GM23248 (cell line): Measurements from ENCODE around the gene CNTNAP1. TPM values are rescaled to one million over a fixed set of nuclear protein-coding genes. Genes with fewer than 3 reads are reported as not detected.
"Not testable (repeated sequence)": the region's sequence is repeated elsewhere in the genome, so short reads cannot be mapped to it uniquely, and the experiment has no call there.

Experiments
- DNase-seq: peaks from one replicate; pipeline ENCODE4 v3.0.0-alpha.2; 2015
- H2AFZ ChIP-seq: fragments of 200-600 bp; sonication (generic); 2 replicates; pipeline ENCODE4 v1.6.1; 2016; ENCODE audit warnings: antibody characterized with exemption
- H3F3A ChIP-seq: fragments of 200-600 bp; sonication (generic); 2 replicates; pipeline ENCODE4 v1.6.1; 2016; ENCODE audit warnings: mild to moderate bottlenecking, antibody characterized with exemption, mixed run types; ENCODE audit not compliant: insufficient read depth
- H3K27ac ChIP-seq: fragments of 200-600 bp; sonication (generic); 2 replicates; pipeline ENCODE4 v1.5.1; 2016; ENCODE audit warnings: mild to moderate bottlenecking
- H3K27me3 ChIP-seq: fragments of 200-600 bp; sonication (generic); replicated peaks from 2 replicates; pipeline ENCODE4 v1.6.1; 2016; ENCODE audit warnings: mild to moderate bottlenecking; ENCODE audit not compliant: insufficient read depth
- H3K36me3 ChIP-seq: fragments of 200-600 bp; sonication (generic); 2 replicates; pipeline ENCODE4 v1.6.1; 2016; ENCODE audit warnings: low read depth, mild to moderate bottlenecking
- H3K4me1 ChIP-seq: fragments of 200-600 bp; sonication (generic); 2 replicates; pipeline ENCODE4 v1.6.1; 2016; ENCODE audit warnings: mild to moderate bottlenecking; ENCODE audit not compliant: insufficient read depth
- H3K4me2 ChIP-seq: fragments of 200-600 bp; sonication (generic); one replicate; pipeline ENCODE4 v1.6.1; 2016; ENCODE audit warnings: mild to moderate bottlenecking; ENCODE audit not compliant: unreplicated experiment
- H3K4me3 ChIP-seq: fragments of 200-600 bp; sonication (generic); 2 replicates; pipeline ENCODE4 v1.5.1; 2016; ENCODE audit warnings: mild to moderate bottlenecking
- H3K79me2 ChIP-seq: fragments of 200-600 bp; sonication (generic); 2 replicates; pipeline ENCODE4 v1.6.1; 2016; ENCODE audit warnings: mild to moderate bottlenecking; ENCODE audit not compliant: insufficient read depth
- H3K9ac ChIP-seq: fragments of 200-600 bp; sonication (generic); 2 replicates; pipeline ENCODE4 v1.6.1; 2016; ENCODE audit warnings: mild to moderate bottlenecking
- H3K9me2 ChIP-seq: fragments of 200-600 bp; sonication (generic); 2 replicates; pipeline ENCODE4 v1.6.1; 2016; ENCODE audit warnings: mixed run types, mild to moderate bottlenecking, moderate library complexity; ENCODE audit not compliant: insufficient read depth
- H3K9me3 ChIP-seq: fragments of 200-600 bp; sonication (generic); one replicate; pipeline ENCODE4 v1.6.1; 2017; ENCODE audit warnings: low read depth
- H4K20me1 ChIP-seq: fragments of 200-600 bp; sonication (generic); 2 replicates; pipeline ENCODE4 v1.6.0; 2016; ENCODE audit not compliant: insufficient read depth
- EZH2 ChIP-seq: fragments of 200-600 bp; sonication (generic); IDR thresholded peaks from 2 replicates; pipeline ENCODE4 v1.6.1; 2018; ENCODE audit warnings: antibody characterized with exemption, mild to moderate bottlenecking; ENCODE audit not compliant: insufficient read depth, poor library complexity, severe bottlenecking
- EZH2phosphoT487 ChIP-seq: fragments of 200-600 bp; sonication (generic); IDR thresholded peaks from 2 replicates; pipeline ENCODE4 v1.6.1; 2018; ENCODE audit warnings: antibody characterized with exemption, moderate library complexity, mild to moderate bottlenecking, low read depth; ENCODE audit not compliant: insufficient read depth
- WGBS, 2 experiments: methylation state at CpG; one replicate each; pipeline ENCODE4 v1.1.6; 2015 to 2017; ENCODE audit warnings: low lambda C conversion rate in 2 of 2, low coverage in 1 of 2; ENCODE audit errors: missing lambda C conversion rate in 2 of 2; 5-methylcytosine and 5-hydroxymethylcytosine counted together
- in situ Hi-C: fragments of 300-500 bp; cut with MboI; formaldehyde crosslinking; loops from 2 replicates; pipeline ENCODE4 v1.15.0; 2020
- polyA plus RNA-seq: library from polyadenylated mRNA; unstranded; fragments of >200 nt; fragmentation: Nextera tagmentation; extraction: Ambion mirVana; gene quantifications from 2 replicates; pipeline ENCODE4 v1.2.1, GENCODE V29; 2016
- total RNA-seq: library from RNA; depleted of rRNA; stranded (reverse); fragments of >200 nt; shearing (Covaris generic); gene quantifications from 2 replicates; pipeline ENCODE4 v1.2.3, GENCODE V29; 2014

CNTNAP1 gene
- total and polyA plus RNA-seq, 2 experiments from 2014 or later: 3.6 to 24.5 TPM

DNA sequence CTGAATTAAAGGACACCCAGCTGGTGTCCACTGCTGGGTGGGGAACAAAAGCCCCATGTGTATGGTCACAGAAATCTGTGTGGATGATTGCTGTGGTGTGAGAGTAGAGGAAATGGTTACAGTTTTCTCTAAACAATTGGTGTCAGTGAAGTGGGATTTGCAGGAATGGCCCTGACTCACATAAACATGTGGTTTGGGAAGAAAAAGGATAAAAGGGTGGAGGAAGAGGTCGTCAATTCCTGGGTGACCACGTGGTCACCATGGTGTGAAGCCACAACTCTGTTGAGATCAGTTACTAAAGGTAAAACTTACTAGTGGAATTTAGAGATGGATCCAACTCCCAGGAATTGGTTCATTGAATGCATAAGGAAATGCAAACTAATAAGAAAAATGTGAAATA is 26.8 kb upstream of the CNTNAP1 start:
- peak overlapping the region; percentile 2 for H3K4me2 ChIP-seq
- H3K27ac ChIP-seq: peak overlapping the region; percentile 45
- H3K4me1 ChIP-seq: peaks cover 14% of the 10 kb centered on the region
- in situ Hi-C loops: no loop called here
- peak; percentile 55 for DNase-seq
- no peak overlapping the region for H3K9ac ChIP-seq
- no peak for TF ChIP-seq EZH2
- TF ChIP-seq EZH2phosphoT487: no peak
- H3K27me3 ChIP-seq: no peaks in the 10 kb centered on the region
- H4K20me1 ChIP-seq: no peaks in the 10 kb centered on the region
- H3K36me3 ChIP-seq: no peaks in the 10 kb centered on the region
- 18 to 19% methylated on average over 2 of the region's 2 CpGs for WGBS, 2 experiments
- H3K9me2 ChIP-seq: no peaks in the 10 kb centered on the region
- H3K9me3 ChIP-seq: no peaks in the 10 kb centered on the region
- 0 out of 2 replicates have a peak overlapping the region, but pooled peaks have one; percentile 3 for H2AFZ ChIP-seq
- H3F3A ChIP-seq: peaks cover 33% of the 10 kb centered on the region
- peaks cover 5% of the 10 kb centered on the region; the same call in 1 of the 2 replicates for H3K79me2 ChIP-seq
- H3K4me3 ChIP-seq: no peak overlapping the region

DNA sequence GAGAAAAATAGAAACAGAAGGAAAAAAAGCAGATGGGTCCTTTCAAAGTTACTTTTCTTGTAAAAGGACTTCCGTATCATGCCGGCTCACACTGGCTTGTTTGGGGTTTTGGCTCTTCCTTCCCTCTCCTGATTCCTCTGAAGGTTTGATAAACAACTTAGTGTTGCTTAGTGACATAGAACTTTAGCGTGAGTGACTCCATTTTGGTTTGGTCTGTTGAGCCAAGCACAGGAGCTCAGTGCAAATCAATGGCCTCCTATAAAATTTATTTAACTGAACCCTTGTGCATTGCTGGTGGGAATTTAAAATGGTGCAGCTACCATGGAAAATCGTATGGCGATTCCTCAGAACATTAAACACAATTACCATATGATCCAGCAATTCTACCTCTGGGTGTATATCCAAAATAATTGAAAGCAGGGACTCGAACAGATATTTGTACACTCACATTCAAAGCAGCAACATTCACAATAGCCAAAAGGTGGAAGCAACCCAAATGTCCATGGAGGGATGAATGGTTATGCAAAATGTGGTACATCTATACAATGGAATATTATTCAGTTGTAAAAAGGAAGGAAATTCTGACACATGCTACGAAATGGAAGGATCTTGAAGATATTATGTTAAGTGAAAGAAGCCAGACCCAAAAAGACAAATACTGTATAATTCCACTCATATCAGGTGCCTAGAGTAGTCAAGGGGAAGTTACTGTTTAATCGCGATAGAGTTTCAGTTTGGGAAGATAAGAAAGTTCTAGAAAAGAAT is 24.3 kb upstream of the CNTNAP1 start:
- Histone ChIP-seq H3K4me1 (peaks cover 23% of the 10 kb centered on the region), H3K79me2 (peaks cover 24% of the 10 kb centered on the region), H3K4me2 (no peak overlapping the region), H3K27me3 (no peaks in the 10 kb centered on the region), H2AFZ (peak overlapping the region; percentile 93), H3K9ac (no peak overlapping the region), H3F3A (peaks cover 39% of the 10 kb centered on the region), H4K20me1 (no peaks in the 10 kb centered on the region), H3K9me2 (no peaks in the 10 kb centered on the region), H3K4me3 (no peak overlapping the region), H3K9me3 (no peaks in the 10 kb centered on the region), H3K27ac (no peak overlapping the region), H3K36me3 (peaks cover 9% of the 10 kb centered on the region)
- DNase-seq: no peak
- no peak for TF ChIP-seq EZH2
- no peak for TF ChIP-seq EZH2phosphoT487
- 87 to 89% methylated on average over 9 of the region's 9 CpGs for WGBS, 2 experiments
- in situ Hi-C loops: no loop called here

DNA sequence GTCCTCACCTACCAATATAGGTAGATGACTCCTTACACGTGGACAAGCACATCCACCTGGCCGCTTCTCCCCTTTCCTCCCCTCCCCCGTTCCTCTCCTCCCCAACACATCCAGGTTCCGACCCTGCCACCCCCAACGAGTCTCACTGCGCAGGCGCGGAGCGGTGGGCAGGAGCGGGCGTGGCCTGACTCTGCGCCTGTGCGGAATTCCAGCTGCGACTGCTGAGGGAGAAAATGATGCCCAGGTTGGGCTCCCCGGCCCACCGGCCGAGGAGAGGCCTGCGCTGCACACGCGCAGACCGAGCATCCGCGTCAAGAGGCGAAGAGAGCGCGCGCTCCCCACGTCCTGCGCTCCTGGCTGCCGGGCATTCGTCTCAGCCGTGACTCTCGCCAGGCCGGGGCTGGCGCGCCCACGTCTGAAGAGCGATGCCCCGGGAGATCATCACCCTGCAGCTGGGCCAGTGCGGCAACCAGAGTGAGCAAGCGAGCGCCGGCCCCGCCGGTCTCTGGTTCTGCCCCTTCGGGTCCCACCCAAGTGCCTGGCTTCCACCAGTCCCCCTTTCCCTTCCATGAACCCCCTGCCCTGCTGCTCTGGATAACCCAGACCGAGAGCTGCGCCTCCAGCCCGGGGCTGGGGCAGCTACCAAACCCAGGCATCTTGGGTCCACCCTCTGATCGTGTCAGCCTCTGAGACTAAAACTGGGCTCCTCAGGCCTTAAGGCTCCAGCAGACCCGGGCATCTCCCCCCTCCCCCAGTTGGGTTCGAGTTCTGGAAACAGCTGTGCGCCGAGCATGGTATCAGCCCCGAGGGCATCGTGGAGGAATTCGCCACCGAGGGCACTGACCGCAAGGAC is 23.0 kb upstream of the CNTNAP1 start, which contains the start of gene TUBG2:
TUBG2 (plus strand) TSS at position 206 of the 853 bp plus-strand sequence; CDS start at position 426, 220 bp downstream.
- peak; percentile 93 for DNase-seq
- 1% methylated on average over 48 to 51 of the region's 59 CpGs for WGBS, 2 experiments

DNA sequence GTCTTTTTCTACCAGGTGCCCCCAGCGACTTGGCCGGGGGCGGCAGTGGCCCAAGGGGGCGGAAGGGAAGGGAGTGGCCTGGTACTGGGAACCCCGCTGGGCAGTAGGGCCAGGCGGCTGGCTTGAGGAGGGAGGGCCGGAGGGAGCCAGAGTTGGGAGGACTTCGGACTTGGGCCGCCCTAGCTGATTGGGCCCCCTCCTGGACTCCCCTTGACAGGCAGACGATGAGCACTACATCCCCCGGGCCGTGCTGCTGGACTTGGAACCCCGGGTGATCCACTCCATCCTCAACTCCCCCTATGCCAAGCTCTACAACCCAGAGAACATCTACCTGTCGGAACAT is 22.4 kb upstream of the CNTNAP1 start:
- H3K27ac ChIP-seq: peak overlapping the region; percentile 83
- in situ Hi-C loops: not testable (repeated sequence)
- H3K4me1 ChIP-seq: peaks cover 23% of the 10 kb centered on the region

More for the DNA sequence above, 23.0 kb upstream of the CNTNAP1 start, which contains the start of gene TUBG2:
- H3K4me1 ChIP-seq: peaks cover 23% of the 10 kb centered on the region
- peak within 1 kb of the TSS; percentile 83 for H3K27ac ChIP-seq
- in situ Hi-C loops: no loop called here
- H3K4me3 ChIP-seq: peak within 1 kb of the TSS; percentile 86
- H3K9me3 ChIP-seq: no peaks in the 10 kb centered on the region
- peaks cover 33% of the 10 kb centered on the region for H3F3A ChIP-seq
- H3K36me3 ChIP-seq: peaks cover 9% of the 10 kb centered on the region
- no peaks in the 10 kb centered on the region for H3K27me3 ChIP-seq
- no peaks in the 10 kb centered on the region for H3K9me2 ChIP-seq
- H3K79me2 ChIP-seq: peaks cover 24% of the 10 kb centered on the region
- peak within 1 kb of the TSS; percentile 85 for H3K9ac ChIP-seq
- peak within 1 kb of the TSS; percentile 93 for H2AFZ ChIP-seq
- no peaks in the 10 kb centered on the region for H4K20me1 ChIP-seq
- H3K4me2 ChIP-seq: peak within 1 kb of the TSS; percentile 91
- TF ChIP-seq EZH2 (no peak), EZH2phosphoT487 (no peak)

More for the DNA sequence above, 22.4 kb upstream of the CNTNAP1 start:
- not testable (repeated sequence) for H3K36me3 ChIP-seq, DNase-seq, H3K27me3 ChIP-seq, H3K9me2 ChIP-seq, H4K20me1 ChIP-seq, H3K9me3 ChIP-seq
- H3F3A ChIP-seq: peaks cover 28% of the 10 kb centered on the region
- H3K4me2 ChIP-seq: peak overlapping the region; percentile 91
- peak overlapping the region; percentile 93 for H2AFZ ChIP-seq
- H3K79me2 ChIP-seq: peaks cover 24% of the 10 kb centered on the region
- peak overlapping the region; percentile 85 for H3K9ac ChIP-seq
- H3K4me3 ChIP-seq: peak overlapping the region; percentile 86
- WGBS, 2 experiments: 17 to 82% methylated on average over 1 to 8 of the region's 14 CpGs
